GM21360 (cell line): Measurements from ENCODE around the gene NFATC1.

Source experiments
- ATAC-seq: cut with Tn5 transposase; IDR thresholded peaks from one replicate; pipeline ENCODE4 v1.9.1; 2021; ENCODE audit warnings: mild to moderate bottlenecking, moderate library complexity; ENCODE audit not compliant: unreplicated experiment

Gene NFATC1

DNA sequence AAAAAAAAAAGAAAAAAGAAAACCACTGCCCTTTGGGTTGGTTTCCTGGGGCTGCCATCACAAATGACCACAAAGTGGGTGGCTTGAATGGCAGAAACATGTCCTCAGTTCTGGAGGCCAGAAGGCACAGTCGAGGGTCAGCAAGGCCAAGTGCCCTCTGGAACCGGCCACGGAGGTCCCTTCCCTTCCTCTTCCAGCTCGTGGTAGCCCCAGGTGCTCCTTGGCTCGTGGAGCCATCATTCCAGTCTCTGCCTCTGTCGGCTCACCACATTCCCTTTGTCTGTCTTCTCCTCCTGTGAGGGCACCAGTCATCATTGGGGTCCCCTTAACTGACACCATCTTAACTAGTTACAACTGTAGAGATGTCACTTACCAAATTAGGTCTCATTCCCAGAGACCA, 8.5 kb upstream of the NFATC1 start:
- no peak for ATAC-seq

DNA sequence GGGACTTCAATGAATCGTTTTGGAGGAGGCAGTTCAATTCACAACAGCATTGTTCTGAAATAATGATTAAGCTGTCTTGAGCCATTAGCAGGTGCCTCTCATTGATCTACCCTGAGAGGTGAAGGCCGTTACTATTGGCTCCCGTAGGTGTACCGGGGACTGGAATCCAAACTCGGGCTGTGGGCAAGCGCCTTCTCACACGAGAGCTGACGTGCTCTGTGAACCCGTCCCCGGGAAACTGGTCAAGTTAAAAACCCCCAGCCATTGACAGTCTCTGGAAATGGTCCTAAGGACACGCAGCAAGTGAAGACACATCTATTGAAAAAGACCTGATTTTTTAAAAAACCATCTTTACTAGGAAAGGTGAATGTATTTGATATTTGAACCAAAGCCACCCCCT, 8.1 kb upstream of the NFATC1 start:
- ATAC-seq, result no peak

DNA sequence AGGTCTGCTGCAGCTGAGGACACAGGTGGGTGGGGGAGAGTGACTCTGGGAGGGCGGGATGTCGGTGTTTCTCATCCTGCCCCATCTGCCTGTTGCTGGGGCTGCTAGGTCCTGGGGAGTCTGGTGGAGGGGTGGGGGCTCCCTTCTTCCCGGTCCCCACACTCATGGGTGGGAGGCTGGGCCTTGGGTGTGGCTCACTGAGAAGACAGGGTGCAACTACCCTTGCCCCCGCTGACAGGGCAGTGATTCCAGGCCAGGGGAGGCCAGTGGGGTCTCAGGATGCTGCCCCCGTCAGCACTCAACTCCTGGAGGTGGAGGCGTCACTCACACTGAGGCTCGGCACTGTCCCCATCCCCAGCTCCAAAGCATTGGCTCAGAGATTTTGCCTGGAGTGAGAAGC, 7.7 kb upstream of the NFATC1 start:
- no peak for ATAC-seq

DNA sequence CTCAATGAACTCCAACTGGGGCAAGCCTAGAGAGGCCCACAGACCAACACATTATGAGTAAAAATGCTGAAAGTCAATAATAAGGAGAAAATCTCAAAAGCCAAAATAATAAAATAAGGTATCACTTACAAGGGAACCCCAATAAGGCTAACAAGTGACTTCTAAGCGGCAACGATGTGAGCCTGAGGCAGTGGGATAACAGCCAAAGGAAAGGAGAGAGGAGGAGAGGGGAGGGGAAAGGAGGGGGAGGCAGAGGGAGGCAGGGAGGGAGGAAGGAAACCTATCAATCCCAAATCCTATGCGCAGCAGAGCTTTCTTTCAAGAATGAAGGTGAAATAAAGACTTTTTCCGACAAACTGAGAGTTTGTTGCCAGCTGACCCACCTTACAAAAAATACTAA, 6.0 kb upstream of the NFATC1 start:
- ATAC-seq, result no peak

DNA sequence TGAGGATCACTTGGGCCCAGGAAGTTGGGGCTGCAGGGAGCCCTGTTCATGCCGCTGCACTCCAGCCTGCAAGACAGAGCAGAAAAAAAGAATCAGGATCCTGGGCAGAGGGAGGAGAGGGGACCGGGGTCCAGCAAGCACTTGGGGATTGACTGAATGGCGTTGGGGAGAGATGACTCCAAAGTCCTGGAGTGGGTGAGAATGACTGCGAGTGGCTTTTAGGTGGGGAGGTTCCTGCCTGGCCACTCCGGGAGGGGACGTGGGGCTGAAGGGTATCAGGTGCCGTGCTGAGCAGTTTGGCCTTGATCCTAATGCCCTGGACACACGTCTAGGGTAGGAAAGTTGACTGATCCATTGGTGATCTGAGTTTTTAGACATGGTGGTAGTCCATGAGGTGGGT, 3.5 kb upstream of the NFATC1 start:
- no peak for ATAC-seq

DNA sequence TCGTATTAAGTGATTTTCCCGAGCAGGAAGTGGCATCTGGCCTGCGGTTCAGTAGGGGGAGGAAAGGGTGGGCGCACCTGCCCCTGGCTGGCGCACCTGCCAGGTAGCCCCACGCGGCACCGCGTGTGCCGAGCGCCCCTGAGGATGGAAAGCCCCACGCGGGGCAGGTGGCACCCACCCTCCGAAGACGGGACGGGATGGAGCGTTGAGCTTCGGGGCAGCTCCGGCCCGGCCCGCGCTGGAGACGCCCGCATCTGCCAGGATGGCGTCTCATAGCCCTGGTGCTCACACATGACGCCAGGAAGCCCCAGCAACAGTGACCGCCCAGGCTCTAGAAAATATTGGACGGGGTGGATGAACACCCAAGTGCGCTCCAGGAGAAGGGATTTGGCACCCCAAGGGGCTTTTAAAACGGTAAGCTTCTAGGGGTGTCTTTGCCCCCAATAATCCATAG, 2.5 kb upstream of the NFATC1 start:
- ATAC-seq, result no peak

DNA sequence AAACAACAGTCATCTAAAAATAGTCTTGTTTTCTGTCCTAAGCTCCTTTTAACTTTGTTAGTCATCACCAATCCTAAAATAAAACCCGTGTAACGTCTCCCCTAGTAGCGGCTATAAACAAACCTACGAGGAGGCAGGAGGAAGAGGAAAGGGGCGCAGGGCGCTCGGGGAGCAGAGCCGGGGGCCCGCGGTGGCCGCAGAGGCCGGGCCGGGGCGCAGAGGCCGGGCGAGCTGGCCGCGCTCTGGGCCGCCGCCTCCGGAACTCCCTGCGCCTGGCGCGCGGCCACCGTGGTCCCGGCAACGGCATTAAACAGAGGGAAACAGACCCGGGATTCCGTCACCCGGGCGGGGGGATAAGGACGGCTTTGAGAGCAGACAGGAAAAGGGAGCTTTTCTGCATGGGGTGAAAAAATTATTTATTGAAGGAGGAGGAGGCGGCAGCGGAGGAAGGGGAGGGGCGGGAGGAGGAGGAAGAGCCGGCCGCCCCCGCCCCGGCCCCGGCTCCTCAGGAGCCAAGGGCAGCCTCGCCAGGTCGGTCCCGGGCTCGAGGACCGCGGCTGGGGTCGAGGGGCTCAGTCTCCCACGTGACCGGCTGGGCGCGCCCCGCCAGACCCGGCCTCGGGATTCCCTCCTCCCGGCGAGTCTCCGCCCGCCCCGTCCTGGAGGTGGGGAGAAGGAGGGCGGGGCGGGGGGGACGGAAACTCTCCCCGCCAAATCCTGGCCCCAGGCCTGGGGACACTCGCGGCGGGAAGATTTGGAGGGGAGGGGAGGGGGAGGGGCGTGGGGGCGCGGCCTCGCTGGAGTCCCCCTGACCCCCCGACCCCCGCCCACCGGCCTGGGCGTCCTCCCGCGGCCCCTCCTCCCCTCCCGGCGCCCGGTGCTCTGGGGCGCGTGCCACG, 1.8 kb upstream of the NFATC1 start:
- no peak for ATAC-seq

DNA sequence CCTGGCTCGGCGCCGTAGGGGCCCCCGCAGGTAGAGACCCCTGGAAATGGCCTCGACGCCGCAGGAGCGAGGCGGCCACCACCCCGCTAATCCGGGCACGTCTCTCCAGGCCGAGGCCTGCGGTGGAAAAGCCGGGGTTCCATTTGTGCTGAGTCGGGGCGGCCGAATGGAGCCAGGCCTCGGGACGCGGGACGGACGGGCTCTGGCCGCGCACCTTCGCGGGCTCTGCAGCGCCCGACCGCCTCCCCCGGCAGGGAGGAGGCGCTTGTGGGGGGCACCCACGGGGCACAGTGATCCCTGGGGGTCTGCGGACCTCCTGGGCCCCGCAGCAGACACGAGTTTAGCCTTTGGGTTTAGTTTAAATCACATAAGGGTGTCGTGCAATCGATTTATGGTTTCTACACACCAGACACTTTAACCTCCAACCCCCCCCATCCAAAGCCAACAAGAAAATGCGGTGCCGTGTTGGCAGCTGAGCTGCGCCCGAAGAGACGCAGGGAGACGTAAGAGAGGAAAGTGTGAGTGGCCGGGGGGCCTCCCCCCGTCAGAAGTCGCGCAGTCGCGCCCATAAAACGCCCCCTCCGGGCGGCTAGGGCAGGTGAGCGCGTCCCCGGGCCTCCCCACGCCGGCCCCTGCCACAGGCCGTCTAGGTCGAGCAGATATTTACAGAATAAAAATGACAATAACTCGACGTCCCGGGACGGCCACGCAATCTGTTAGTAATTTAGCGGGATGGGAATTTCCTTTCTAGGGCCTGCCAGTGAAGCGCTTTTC, 1.0 kb upstream of the NFATC1 start:
- no peak for ATAC-seq

DNA sequence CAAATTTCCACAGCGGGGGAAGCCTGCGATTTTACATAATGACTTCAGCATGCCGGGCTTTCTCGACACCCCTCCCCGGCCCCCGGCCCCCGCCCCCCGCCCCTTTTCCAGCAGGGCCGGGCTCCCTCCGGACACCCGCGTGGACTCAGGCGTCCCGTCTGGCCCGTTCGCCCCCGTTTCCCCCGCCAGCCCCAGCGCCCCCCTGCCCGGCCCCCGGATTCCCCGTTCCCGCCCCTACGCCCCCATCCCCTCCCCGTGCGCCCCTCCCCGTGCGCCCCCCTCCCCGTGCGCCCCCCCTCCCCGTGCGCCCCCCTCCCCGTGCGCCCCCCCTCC, 456 bp upstream of the NFATC1 start:
- no peak for ATAC-seq

DNA sequence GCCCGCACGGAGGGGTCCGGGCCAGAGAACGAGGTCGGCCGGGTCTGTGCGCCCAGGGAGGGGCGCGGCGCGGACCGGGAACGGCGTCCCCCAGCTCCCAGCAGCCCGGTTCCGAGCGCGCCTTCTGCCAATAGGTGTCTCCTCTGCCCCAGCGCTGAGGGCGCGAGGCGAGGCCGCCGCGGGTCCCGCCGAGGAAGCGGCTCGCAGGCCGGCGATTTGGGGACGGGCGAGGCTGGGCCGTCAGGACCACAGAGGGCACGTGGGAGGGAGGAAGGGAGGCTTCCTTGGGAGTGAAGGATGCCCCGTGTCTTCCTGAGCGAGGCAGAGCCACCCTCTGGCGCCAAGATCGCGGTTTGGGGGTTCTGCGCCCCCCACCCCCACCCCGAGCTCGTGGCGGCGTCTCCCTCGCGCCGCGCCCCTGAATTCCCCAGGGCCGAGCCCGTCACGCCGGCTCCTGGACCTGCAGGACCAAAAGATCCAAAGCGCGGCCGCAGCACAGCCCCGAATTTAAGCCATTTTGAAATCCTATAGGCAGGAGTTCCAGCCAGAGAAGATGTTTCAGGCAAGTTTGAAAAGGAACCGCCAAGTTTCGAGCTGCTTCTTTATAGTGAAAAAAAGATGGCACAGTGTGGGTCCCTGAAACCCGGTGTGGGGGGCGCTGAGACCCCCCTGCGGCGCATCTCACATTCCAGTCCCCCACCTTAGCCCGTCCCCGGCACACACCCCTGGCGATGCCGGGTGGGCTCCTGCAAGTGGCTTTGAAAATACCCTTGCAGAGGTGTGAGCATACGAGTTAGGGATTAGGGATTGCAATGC, 909 bp downstream of the NFATC1 start:
- ATAC-seq, result no peak

DNA sequence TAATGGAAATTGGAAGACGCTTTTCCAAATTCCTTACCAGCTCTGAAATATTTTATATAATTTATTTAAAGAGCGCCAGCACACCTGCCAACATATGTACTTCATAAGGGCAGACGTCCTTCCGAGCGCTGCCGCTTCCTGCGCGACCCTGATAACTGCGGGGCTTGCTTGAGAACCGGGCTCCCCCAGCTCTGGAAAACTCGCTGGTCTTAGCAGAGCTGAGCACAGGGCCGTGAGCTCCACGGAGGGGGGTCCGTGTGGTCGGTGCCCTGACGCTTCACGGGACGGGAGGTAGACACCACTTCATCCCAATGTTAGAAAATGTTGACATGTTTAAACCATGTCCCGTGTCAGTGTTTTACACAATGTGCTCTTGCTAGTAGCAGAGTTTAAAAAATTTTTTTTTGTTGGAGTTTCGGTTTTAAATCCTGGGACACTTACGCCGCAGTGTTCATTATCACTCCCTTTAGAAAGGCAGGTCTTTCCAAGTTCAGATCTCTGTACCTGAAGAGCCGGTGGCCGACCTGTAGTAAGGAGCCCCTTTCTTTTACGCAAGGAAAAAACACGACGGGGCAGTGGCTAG, 1.6 kb downstream of the NFATC1 start:
- no peak for ATAC-seq

DNA sequence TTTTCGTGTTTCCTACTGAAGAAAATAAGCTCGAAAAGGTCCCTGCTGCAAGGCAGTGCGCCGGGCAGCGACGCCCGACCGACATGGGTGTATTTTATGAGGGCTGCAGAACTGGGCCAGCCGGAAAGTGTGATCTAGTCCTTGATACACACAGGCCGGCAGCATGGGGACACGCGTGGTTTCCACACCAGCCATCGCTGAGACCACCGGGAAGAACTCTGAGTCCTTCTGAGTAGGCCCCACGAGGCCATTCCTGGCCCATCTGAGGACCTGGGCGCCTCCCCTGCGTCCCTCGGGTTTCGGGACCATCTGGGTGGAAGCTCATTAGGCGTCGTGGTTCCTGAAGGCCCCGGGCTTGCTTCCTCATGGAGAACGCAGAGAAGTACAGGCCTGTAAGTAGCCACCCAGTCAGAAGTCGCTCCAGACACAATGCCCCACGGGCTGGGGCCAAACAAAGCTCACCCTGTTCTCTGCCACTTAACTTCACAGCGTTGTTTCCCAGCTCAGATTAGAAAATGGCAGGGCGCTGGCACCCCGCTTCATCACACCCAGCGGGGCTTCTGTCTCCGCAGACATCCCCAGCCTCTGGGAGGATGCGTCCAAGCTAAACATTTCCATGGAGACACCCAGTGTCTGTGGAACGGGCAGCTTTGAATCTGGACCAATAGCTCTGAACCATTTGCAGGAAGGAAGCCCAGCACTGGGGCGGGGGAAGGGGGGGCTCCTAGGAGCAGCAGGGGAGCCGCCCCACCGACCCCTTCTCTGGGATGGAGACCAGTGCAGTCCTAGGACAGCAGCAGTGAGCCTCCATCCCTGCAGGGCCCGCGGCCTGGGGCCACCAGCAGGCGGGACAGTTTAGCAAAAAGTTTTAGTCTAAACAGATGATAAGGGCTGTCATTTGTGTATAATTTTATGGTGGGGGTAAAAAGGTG, 2.4 kb downstream of the NFATC1 start:
- no peak for ATAC-seq

DNA sequence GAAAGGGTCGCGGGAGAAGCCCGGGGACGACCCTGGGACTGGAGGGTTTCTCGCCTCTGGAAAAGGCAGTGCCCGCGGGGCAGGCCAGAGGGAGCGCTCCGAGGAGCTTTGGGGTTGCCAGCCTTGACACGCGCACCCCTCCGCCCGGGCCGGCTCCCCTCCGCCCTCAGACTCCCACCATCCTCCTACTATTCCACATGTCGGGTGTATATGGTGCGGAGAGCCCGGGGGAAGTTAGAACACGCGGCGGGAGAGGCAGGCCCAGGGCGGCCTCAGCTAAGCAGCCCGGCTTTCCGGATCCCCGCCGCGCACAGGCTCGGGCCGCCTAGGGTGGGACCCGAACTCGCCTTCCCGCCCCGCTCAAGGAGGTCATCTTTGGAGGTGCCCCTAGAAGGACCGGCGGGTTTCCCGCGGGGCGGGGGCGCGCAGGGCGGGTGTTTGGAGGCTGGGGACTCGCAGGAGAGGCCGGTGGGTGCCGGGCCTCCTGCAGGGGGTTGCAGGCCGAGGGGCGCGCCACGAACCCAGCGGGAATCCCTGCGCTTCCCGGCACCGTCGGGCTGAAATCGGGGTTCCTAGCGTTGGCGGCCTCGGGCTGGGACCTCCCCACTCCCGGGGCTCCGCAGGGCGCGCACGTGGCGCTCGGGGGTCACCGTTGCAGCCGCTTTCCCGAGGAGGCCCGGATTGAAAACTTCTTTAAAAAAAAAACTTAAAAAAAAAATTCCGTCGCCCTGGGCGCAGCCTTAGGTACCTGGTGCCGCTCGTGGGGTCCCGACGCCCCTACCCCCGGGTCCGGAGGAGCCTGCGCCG, 3.7 kb downstream of the NFATC1 start:
- no peak for ATAC-seq

DNA sequence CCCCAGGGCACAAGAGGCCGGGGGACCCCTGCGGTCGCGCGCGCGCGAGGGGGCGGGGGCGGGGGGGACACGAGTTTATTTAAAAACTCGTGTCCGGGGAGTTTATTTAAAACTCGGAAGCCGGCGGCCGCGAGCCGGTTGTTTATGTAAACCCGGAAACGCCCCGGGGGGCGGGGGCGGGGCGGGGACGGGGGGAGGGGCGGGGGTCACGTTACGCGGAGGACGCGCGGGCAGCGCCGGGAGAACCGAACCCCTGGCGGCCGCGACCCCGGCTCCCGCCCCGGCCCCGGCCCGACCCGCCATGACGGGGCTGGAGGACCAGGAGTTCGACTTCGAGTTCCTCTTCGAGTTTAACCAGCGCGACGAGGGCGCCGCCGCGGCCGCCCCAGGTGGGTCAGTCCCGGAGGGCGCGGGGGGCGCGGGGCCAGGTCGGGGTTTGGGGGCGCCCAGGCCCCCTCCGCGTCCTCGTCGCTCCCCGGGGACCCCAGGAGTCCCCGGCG, 4.4 kb downstream of the NFATC1 start:
- no peak for ATAC-seq

DNA sequence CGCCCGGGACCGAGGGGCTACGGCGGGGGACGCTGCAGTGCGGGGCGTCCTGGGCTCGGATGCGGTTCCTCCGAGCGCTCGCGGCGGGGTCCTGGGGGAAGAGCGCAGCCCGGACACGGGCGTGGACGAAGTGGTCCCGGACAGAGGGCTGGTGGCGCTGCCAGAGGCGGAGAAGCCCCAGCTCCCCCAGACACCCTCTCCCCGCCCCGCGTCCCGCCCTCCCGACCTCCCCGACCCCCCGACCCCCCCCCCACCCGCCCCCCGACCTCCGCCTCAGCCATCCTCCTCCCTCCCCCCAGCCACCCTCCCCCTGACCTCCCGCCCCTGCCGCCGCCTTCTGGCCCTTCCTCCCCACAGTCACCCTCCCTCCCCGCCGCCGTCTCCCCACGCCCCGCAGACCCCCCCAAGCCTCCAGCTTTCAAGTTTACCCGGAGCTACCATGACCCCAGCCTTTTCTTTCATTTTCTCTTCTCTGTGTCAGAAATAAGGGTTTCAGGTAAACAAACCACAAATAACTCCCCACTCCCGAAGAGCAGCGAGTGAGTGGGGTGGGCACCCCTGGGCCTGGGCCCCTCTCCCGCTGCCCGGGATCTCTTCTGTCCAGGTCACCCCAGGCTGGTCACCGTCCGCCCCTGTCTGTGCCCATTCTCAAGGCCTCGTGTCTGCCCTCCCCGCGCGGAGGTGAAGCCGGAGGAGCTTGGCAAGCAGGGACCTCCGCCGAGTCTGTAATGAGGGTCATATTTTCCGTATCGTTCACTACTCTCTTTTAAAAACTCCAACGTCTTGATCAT, 5.1 kb downstream of the NFATC1 start:
- ATAC-seq, result no peak

DNA sequence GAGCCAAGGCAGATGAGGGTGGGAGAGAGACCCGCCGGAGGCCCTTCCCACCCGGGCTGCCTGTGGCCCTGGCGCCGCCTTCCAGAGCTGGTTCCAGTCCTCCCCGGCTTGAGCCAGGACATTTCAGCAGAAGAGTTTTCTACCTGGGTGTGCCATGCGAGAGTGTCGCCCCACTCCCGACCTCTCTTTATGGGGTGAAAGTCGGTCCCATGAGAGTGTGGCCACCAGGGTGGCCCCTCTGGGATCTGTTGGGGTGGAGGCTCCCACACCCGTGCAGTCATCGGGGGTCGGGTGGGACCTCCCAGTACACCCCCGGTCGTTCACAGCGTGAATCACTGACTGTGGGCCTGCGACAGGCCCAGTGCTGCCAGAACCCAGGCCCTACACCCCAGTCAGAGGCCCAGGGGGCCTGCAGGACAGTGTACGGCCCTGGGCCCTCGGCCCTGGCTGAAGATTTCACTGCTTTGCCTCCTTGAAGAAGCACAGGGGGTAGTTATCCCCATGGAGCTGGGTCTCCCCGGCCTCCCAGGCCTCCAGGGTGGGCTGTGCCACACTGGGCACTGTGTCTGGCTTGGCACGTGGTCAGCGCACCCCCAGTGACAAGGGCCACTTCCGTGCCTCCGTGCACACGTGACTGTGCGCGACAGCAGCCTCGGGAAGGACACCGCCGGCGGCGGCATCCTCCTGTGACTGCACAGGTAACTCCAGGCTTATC, 5.9 kb downstream of the NFATC1 start:
- no peak for ATAC-seq

DNA sequence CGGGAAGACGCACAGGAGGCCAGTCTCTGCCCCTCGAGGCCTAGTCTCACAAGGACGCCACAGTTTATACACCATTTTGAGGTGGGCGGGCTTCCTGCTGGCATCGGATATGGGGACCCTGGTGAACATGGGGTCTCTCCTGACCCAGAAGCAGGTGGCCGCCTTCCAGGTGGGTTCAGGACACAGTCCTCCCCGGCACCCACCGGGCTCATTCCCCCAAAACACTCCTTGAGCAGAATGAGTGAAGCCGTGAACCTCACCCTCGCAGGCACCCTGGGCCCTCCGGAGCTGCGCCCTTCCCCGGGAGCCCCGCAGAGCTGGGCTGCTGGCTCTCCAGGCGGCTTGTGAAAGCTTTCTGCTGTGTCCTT, 6.5 kb downstream of the NFATC1 start:
- ATAC-seq, result no peak
